HUES6 (cell line): ENCODE data around the gene TAF1D.
"Not testable (repeated sequence)": the region's sequence is repeated elsewhere in the genome, so short reads cannot be mapped to it uniquely, and the experiment has no call there.

Source experiments
- H3K27ac ChIP-seq: 2 replicates; pipeline ENCODE4 v1.7.0; 2013; ENCODE audit warnings: low read depth, mild to moderate bottlenecking, low read length, inconsistent platforms
- H3K27me3 ChIP-seq: 2 replicates; pipeline ENCODE4 v1.6.1; 2013; ENCODE audit warnings: low read length; ENCODE audit not compliant: control insufficient read depth, insufficient read depth
- H3K36me3 ChIP-seq: 2 replicates; pipeline ENCODE4 v1.6.1; 2013; ENCODE audit warnings: low read length; ENCODE audit not compliant: control insufficient read depth, insufficient read depth
- H3K4me1 ChIP-seq: 2 replicates; pipeline ENCODE4 v1.6.1; 2013; ENCODE audit warnings: low read length; ENCODE audit not compliant: control insufficient read depth, insufficient read depth
- H3K4me3 ChIP-seq: 2 replicates; pipeline ENCODE4 v1.5.1; 2013; ENCODE audit warnings: low read depth, low read length
- H3K9ac ChIP-seq: one replicate; pipeline ENCODE4 v1.6.1; 2013; ENCODE audit warnings: mild to moderate bottlenecking, low read length
- H3K9me3 ChIP-seq: 2 replicates; pipeline ENCODE4 v1.6.1; 2013; ENCODE audit warnings: low read depth, low read length; ENCODE audit not compliant: control insufficient read depth, insufficient read depth

Gene TAF1D

DNA sequence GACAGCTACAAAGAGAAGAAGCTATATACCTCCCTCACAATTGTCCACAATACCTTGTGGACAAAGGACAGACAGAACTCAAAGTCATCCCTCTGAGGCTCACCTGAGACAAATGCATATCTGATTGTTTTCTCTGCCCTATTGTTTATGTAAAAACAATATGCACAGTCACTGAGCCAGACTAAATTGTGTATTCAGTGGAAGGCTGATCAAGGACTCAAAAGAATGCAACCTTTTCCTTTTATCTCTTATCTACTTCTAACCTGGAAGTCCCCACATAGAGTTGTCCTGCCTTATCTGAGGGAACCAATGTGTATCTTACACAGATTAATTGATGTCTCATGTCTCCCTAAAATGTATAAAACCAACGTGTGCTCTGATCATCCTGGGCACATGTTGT, 28.9 kb upstream of the TAF1D start:
- H3K9me3 ChIP-seq: peaks cover 3% of the 10 kb centered on the region; the same call in 1 of the 2 replicates
- H3K4me1 ChIP-seq: peaks cover 7% of the 10 kb centered on the region; the same call in 1 of the 2 replicates
- no peaks in the 10 kb centered on the region for H3K36me3 ChIP-seq
- H3K27ac ChIP-seq: 0 out of 2 replicates have a peak overlapping the region, but pooled peaks have one; percentile 26
- no peaks in the 10 kb centered on the region for H3K27me3 ChIP-seq
- no peak overlapping the region for H3K4me3 ChIP-seq
- H3K9ac ChIP-seq: no peak overlapping the region

DNA sequence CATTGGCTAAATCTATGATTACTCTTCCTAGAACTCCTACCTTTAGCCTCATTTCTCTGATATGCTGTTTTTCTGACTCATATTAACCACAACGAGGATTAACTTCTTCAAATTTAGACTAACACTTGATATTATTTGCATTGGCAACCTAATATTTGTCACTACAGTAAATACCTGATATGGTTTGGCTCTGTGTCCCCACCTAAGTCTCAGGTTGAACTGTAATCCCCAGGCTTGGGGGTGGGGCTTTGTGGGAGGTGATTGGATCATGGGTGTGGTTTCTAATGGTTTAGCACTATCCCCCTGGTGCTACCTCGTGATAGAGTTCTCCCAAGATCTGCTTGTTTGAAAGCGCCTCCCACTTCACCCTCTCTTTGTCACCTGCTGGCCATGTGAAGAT, 25.7 kb upstream of the TAF1D start:
- Histone ChIP-seq H3K27ac (no peak overlapping the region), H3K27me3 (no peaks in the 10 kb centered on the region), H3K36me3 (peaks cover 11% of the 10 kb centered on the region), H3K9me3 (peaks cover 3% of the 10 kb centered on the region; the same call in 1 of the 2 replicates), H3K9ac (no peak overlapping the region), H3K4me3 (no peak overlapping the region), H3K4me1 (peaks cover 3% of the 10 kb centered on the region; the same call in 1 of the 2 replicates)

GRCh38 chr11:93766504-93766903, 25.2 kb upstream of the TAF1D start:
- Histone ChIP-seq H3K27me3 (no peaks in the 10 kb centered on the region), H3K4me1 (peaks cover 3% of the 10 kb centered on the region; the same call in 1 of the 2 replicates), H3K9me3 (peaks cover 3% of the 10 kb centered on the region; the same call in 1 of the 2 replicates), H3K4me3 (no peak overlapping the region), H3K36me3 (peaks cover 16% of the 10 kb centered on the region), H3K9ac (no peak overlapping the region), H3K27ac (no peak overlapping the region)

DNA sequence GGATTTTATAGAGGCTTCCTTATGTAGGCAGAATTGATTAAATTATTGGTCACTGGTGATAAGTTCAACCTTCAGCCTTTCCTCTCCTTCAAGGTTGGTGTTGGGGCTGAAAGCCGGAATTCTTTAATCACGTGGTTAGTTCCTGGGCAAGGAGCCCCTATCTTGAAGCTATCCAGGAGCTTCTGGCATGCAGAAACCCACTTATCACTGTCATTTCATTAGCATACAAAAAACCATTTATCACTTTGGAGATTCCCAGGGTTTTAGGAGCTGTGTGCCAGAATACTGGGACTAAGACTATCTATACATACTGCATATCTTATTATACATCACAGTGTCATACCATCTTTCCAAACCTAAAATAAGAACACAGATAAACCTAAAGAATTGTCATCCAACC, 24.3 kb upstream of the TAF1D start:
- Histone ChIP-seq H3K9ac (no peak overlapping the region), H3K4me3 (no peak overlapping the region), H3K4me1 (peaks cover 3% of the 10 kb centered on the region; the same call in 1 of the 2 replicates), H3K9me3 (peaks cover 3% of the 10 kb centered on the region; the same call in 1 of the 2 replicates), H3K27me3 (no peaks in the 10 kb centered on the region), H3K27ac (no peak overlapping the region), H3K36me3 (peaks cover 23% of the 10 kb centered on the region)

DNA sequence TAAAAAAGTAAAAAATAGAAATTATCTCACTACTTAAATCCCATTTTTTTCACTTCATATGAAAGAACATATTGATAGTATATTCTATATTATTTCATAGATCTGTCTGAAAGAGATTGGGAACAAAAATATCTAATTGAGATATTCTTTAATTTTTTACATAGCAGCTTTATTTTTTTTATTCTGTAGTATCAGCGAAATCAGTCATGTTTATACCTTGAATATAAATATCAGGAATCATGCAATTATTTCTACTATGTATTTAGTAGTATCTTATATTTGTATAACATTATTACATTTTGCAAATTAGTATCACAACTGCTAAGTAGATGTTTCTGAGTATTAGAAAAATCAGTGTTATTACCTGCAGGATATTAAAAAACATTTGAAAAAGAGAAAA, 20.6 kb upstream of the TAF1D start:
- Histone ChIP-seq H3K36me3 (peaks cover 51% of the 10 kb centered on the region), H3K27ac (no peak overlapping the region), H3K9ac (no peak overlapping the region), H3K9me3 (no peaks in the 10 kb centered on the region), H3K27me3 (no peaks in the 10 kb centered on the region), H3K4me1 (no peaks in the 10 kb centered on the region), H3K4me3 (no peak overlapping the region)

DNA sequence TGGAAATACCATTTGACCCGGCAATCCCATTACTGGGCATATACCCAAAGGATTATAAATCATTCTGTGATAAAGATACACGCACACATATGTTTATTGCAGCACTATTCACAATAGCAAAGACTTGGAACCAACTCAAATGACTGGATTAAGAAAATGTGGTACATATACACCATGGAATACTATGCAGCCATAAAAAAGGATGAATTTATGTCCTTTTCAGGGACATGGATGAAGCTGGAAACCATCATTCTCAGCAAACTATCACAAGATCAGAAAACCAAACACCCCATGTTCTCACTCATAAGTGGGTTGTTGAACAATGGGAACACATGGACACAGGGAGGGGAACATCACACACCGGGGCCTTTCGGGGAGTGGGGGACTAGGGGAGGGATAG, 17.8 kb upstream of the TAF1D start:
- not testable (repeated sequence) for H3K27ac ChIP-seq, H3K9ac ChIP-seq, H3K4me1 ChIP-seq, H3K27me3 ChIP-seq, H3K9me3 ChIP-seq, H3K4me3 ChIP-seq
- peaks cover 72% of the 10 kb centered on the region for H3K36me3 ChIP-seq

GRCh38 chr11:93757924-93758865, 16.9 kb upstream of the TAF1D start:
- Histone ChIP-seq H3K9ac (no peak overlapping the region), H3K9me3 (no peaks in the 10 kb centered on the region), H3K4me3 (no peak overlapping the region), H3K36me3 (peaks cover 78% of the 10 kb centered on the region), H3K4me1 (no peaks in the 10 kb centered on the region), H3K27me3 (no peaks in the 10 kb centered on the region), H3K27ac (no peak overlapping the region)

- no peak overlapping the region for H3K9ac ChIP-seq
- H3K4me3 ChIP-seq: no peak overlapping the region
- H3K27me3 ChIP-seq: no peaks in the 10 kb centered on the region
- H3K36me3 ChIP-seq: peaks cover 71% of the 10 kb centered on the region
- H3K4me1 ChIP-seq: no peaks in the 10 kb centered on the region
- no peaks in the 10 kb centered on the region for H3K9me3 ChIP-seq
- H3K27ac ChIP-seq: no peak overlapping the region
Measured at GRCh38 chr11:93757301-93757700, 16.0 kb upstream of the TAF1D start.

DNA sequence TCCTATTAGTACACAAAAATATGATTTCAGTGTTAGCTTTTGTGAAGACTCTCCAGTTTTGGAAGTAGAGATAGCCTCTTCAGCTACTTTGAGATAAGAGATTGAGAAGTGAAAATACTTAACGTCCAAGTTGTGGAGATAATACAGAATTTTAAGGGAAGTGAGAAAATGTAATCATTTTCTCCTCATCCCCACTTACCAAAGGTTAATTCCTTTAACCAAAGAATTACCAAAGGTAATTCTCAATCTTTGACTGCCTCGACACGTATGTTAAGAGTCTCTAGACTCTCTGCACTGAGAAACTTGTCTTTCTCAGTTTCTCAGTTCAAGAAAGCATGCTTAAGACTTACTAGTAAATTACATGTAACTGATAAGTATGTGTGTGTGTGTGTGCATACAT, 15.5 kb upstream of the TAF1D start:
- Histone ChIP-seq H3K9ac (no peak overlapping the region), H3K9me3 (no peaks in the 10 kb centered on the region), H3K27ac (no peak overlapping the region), H3K27me3 (no peaks in the 10 kb centered on the region), H3K36me3 (peaks cover 68% of the 10 kb centered on the region), H3K4me1 (no peaks in the 10 kb centered on the region), H3K4me3 (no peak overlapping the region)

DNA sequence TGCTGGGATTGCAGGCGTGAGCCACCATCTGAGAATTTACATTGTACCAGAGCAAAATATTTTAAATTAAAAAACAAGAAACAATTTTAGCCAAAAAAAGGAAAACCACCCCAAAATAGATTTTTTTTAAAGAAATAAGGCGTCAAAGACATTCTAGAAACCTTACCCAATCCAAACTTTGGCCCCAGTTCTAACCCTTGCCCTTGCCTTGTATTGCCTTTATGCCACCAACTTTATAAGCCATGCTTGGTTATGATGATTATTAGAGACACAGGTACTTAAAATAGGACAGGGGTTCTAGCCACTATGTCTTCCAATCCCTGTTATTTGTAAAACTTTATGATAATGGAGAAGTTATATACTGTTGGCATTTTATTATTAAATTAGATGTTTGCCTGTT, 11.9 kb upstream of the TAF1D start:
- H3K36me3 ChIP-seq: peaks cover 42% of the 10 kb centered on the region
- H3K9ac ChIP-seq: no peak overlapping the region
- no peaks in the 10 kb centered on the region for H3K9me3 ChIP-seq
- H3K27ac ChIP-seq: no peak overlapping the region
- no peaks in the 10 kb centered on the region for H3K4me1 ChIP-seq
- H3K4me3 ChIP-seq: no peak overlapping the region
- H3K27me3 ChIP-seq: no peaks in the 10 kb centered on the region

DNA sequence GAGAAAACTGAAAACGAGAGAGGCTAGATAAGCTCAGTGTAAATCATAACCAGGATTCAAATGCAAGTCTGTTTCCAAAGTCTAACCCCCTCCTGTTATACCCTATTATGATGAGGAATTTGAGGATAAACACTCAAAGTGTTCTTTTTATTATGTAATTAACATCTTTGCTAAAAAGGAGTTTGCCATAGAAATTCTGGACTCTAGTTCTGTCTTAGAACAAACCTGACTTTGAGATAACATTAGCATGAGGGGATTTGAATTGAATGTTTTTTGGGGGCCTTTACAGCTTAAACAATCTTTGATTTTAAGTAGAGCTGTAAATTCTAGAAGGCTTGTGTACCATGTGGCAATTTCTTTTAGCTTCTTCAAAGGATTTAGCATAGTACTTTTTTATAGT, 9.7 kb upstream of the TAF1D start:
- Histone ChIP-seq H3K4me1 (no peaks in the 10 kb centered on the region), H3K27me3 (no peaks in the 10 kb centered on the region), H3K36me3 (peaks cover 23% of the 10 kb centered on the region), H3K9ac (no peak overlapping the region), H3K27ac (no peak overlapping the region), H3K9me3 (no peaks in the 10 kb centered on the region), H3K4me3 (no peak overlapping the region)
